Kidney (tissue), 14 donors: ENCODE results near the gene TSC22D1. TPM values are rescaled to one million over a fixed set of nuclear protein-coding genes. Genes with fewer than 3 reads are reported as not detected.
A peak's percentile ranks its signal among the peaks of the same experiment; 100 is the strongest.

Experiments used
- DNase-seq, 5 donors: peaks; one replicate each; pipeline ENCODE4 v3.0.0-alpha.2; 2013 to 2020
- FAIRE-seq: peaks from 2 replicates; lab custom pipeline; 2012; peaks lifted over from hg19 to GRCh38; lab: Jason Lieb, UNC
- H3K27ac ChIP-seq, 2 donors: one replicate each; pipeline ENCODE4 v1.7.0; 2013; ENCODE audit warnings: low read depth in 2 of 2, low read length in 2 of 2, inconsistent platforms in 1 of 2
- H3K27me3 ChIP-seq: one replicate; pipeline ENCODE4 v1.7.1; 2013; ENCODE audit warnings: low read length, inconsistent platforms; ENCODE audit not compliant: control insufficient read depth, insufficient read depth
- H3K36me3 ChIP-seq, 3 donors: one replicate each; pipeline versions ENCODE4 v1.7.0 to v1.7.1; 2013; ENCODE audit warnings: low read length in 3 of 3, control low read depth in 1 of 3, inconsistent platforms in 1 of 3; ENCODE audit not compliant: insufficient read depth in 3 of 3, control insufficient read depth in 2 of 3
- H3K4me1 ChIP-seq, 3 donors: one replicate each; pipeline versions ENCODE4 v1.7.0 to v1.7.1; 2013; ENCODE audit warnings: low read length in 3 of 3, inconsistent platforms in 1 of 3, low read depth in 1 of 3; ENCODE audit not compliant: control insufficient read depth in 2 of 3, insufficient read depth in 2 of 3
- H3K4me3 ChIP-seq, 3 donors: one replicate each; pipeline versions ENCODE4 v1.7.0 to v1.8.1; 2013; ENCODE audit warnings: low read length in 3 of 3, control low read depth in 1 of 3, inconsistent platforms in 1 of 3
- H3K9ac ChIP-seq, 3 donors: one replicate each; pipeline versions ENCODE4 v1.7.0 to v1.7.1; 2013; ENCODE audit warnings: low read length in 3 of 3, control low read depth in 1 of 3, inconsistent platforms in 1 of 3
- H3K9me3 ChIP-seq, 3 donors: one replicate each; pipeline versions ENCODE4 v1.7.0 to v1.7.1; 2013; ENCODE audit warnings: low read length in 3 of 3, control low read depth in 1 of 3, inconsistent platforms in 1 of 3; ENCODE audit not compliant: control insufficient read depth in 2 of 3, insufficient read depth in 1 of 3
- intact Hi-C: fragments of 100-400 bp; cut with DNase I; formaldehyde crosslinking; loops from one replicate; pipeline ENCODE4 v1.11.1; 2022
- polyA plus RNA-seq: library from polyadenylated mRNA; stranded (reverse); fragments of 350-450 nt; fragmentation: Illumina TruSeq; extraction: RNeasy Lipid Tissue Mini Kit (QIAGEN cat#74804); gene quantifications from one replicate; pipeline ENCODE4 v1.2.3, GENCODE V29; 2014; ENCODE audit warnings: low read depth, low replicate concordance; ENCODE audit not compliant: insufficient read depth
- total RNA-seq: library from RNA; stranded (reverse); fragmentation: NEBNext Ultra II Directional; extraction: Animal tissue kit (Norgen Biotek cat#: 25700); gene quantifications from one replicate; pipeline ENCODE4 v1.2.1, GENCODE V29; 2021
- TF ChIP-seq, protein P1 (sequence below): IDR thresholded peaks from 3 replicates; pipeline ENCODE4 v1.5.1; 2012; ENCODE audit warnings: mild to moderate bottlenecking, moderate library complexity, borderline replicate concordance; ENCODE audit not compliant: insufficient read depth; ENCODE audit errors: extremely low read depth
- donor health status: control.
- donor health status: control.
- donor health status: control.
- donor health status: control.
- donor health status: control.
- donor health status: DM: yes; HTN: yes; CAD: no.
- donor health status: Normal renal cell carcinoma (clear cell type).

Gene TSC22D1
- total and polyA plus RNA-seq, 2 donors from 2014 or later = 163 to 349 TPM

DNA sequence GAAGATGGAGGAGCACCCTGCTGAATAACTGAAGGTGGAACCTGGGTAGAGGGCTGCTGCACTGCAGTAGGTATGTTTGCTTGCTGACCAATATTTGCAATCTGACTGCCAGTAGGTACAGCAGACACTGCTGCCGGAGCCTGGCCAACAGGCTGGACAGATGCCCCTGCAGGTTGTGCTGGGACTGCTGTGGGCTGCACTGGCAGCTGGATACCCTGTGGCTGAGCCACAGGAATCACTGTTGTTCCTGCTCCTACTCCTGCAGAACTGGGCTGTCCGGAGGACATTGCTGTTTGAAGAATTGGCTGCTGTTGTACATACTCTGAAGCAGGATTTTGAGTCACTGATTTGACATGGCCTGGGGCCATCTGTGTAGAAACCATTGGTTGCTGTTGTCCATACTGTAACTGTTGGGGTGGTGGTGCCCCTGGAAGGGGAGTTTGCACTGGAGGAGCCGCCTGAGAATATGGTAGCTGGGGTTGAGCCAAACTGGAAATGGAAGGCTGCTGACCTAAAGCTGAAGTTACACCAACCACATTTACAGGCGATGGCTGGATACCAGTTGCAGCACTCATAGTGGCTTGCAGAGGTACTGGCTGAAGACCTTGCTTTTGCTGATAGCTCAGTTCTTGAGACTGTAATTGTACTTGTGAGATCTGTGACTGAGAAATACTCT, 2.2 kb downstream of the TSC22D1 start:
- DNase-seq (peak in 2 of 5 donors; percentile 47 to 60), FAIRE-seq (no peak)
- Histone ChIP-seq H3K9me3 (no peaks in the 10 kb centered on the region), H3K27ac (peak overlapping the region; percentile 28 to 52), H3K4me1 (peaks cover 5 to 29% (median 24%) of the 10 kb centered on the region in 3 donors), H3K4me3 (peak overlapping the region; percentile 53 to 85 (median 82)), H3K27me3 (no peaks in the 10 kb centered on the region), H3K36me3 (no peaks in the 10 kb centered on the region), H3K9ac (peak overlapping the region in 2 of 3 donors; percentile 16 to 83)
- TF ChIP-seq, protein P1, sequence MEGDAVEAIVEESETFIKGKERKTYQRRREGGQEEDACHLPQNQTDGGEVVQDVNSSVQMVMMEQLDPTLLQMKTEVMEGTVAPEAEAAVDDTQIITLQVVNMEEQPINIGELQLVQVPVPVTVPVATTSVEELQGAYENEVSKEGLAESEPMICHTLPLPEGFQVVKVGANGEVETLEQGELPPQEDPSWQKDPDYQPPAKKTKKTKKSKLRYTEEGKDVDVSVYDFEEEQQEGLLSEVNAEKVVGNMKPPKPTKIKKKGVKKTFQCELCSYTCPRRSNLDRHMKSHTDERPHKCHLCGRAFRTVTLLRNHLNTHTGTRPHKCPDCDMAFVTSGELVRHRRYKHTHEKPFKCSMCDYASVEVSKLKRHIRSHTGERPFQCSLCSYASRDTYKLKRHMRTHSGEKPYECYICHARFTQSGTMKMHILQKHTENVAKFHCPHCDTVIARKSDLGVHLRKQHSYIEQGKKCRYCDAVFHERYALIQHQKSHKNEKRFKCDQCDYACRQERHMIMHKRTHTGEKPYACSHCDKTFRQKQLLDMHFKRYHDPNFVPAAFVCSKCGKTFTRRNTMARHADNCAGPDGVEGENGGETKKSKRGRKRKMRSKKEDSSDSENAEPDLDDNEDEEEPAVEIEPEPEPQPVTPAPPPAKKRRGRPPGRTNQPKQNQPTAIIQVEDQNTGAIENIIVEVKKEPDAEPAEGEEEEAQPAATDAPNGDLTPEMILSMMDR = peak; percentile 8
- intact Hi-C loops = no loop called here

DNA sequence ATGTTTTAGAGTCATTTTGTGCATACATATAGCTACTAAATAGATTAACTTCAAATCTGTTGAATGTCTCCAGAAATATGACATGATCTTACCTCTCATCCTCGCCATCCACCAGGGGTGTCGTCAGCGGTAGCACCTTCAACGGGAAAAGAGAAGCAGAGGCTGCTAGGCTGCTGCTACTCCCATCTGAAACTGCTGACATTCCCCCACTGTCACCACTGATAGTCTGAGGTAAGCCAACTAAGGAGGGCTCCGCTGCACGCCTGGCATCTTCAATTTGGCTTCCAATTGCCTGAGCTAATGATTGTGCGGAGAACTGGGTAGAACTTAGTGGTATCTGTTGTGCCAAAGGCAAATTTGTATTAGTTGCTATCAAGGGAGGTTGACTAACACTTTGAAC, 3.1 kb downstream of the TSC22D1 start:
- Histone ChIP-seq H3K9ac (peak overlapping the region; percentile 10 to 30 (median 12)), H3K4me3 (peak overlapping the region; percentile 45 to 85 (median 70)), H3K4me1 (peaks cover 5 to 23% (median 19%) of the 10 kb centered on the region in 3 donors), H3K36me3 (no peaks in the 10 kb centered on the region), H3K27me3 (no peaks in the 10 kb centered on the region), H3K27ac (peak overlapping the region; percentile 28 to 52), H3K9me3 (no peaks in the 10 kb centered on the region)
- intact Hi-C loops = no loop called here
- FAIRE-seq (no peak), DNase-seq (peak in 1 of 5 donors; percentile 58)
- TF ChIP-seq, protein P1 = no peak

DNA sequence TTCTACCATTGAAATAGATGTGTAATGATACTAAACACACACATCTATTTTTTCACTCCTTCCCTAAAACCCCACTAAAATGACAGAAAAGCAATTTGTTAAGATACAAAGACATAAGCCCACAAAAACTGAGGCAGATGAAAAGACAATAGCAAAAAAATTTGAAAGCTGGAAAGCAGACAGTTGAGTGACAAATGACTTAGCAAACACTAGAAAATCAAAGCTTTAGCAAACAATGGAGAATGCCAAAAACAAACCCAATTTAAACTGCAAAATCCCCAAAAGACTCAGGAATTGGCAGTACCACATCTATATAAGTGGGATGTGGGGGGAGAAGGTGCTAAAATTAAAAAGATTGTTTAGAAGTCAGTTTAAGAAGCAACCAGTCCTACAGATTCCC, 9.5 kb downstream of the TSC22D1 start:
- Histone ChIP-seq H3K27ac (no peak overlapping the region), H3K4me1 (peaks cover 0 to 18% (median 2%) of the 10 kb centered on the region in 3 donors), H3K27me3 (no peaks in the 10 kb centered on the region), H3K9me3 (no peaks in the 10 kb centered on the region), H3K9ac (no peak overlapping the region), H3K4me3 (no peak overlapping the region), H3K36me3 (no peaks in the 10 kb centered on the region)
- intact Hi-C loops = no loop called here
- TF ChIP-seq, protein P1 = no peak
- DNase-seq (no peak), FAIRE-seq (no peak)
